ENCODE results near the gene FBXL4.
A peak's percentile ranks its signal among the peaks of the same experiment; 100 is the strongest.

The FBXL4 gene

GRCh38 chr6:98877250-98877649, 70.5 kb downstream of the FBXL4 start:
- DNase-seq = no peak

- DNase-seq = no peak
These were observed 72.4 kb downstream of the FBXL4 start for GRCh38 chr6:98875375-98875774.

- no peak for DNase-seq
These were observed 75.9 kb downstream of the FBXL4 start for GRCh38 chr6:98871821-98872220.

GRCh38 chr6:98871057-98871456, 76.7 kb downstream of the FBXL4 start:
- DNase-seq = no peak

GRCh38 chr6:98864497-98864896, 83.2 kb downstream of the FBXL4 start:
- DNase-seq = no peak

GRCh38 chr6:98848539-98849242, 99.1 kb downstream of the FBXL4 start:
- DNase-seq = no peak

- DNase-seq = no peak
These were observed 99.8 kb downstream of the FBXL4 start for GRCh38 chr6:98847779-98848538.

- DNase-seq = no peak
These were observed 100.3 kb downstream of the FBXL4 start for GRCh38 chr6:98847416-98847778.

GRCh38 chr6:98846021-98846380, 101.7 kb downstream of the FBXL4 start:
- DNase-seq = no peak

GRCh38 chr6:98845211-98846020, 102.3 kb downstream of the FBXL4 start:
- peak; percentile 73 for DNase-seq

- DNase-seq = no peak
These were observed 103.2 kb downstream of the FBXL4 start for GRCh38 chr6:98844244-98845210.

- no peak for DNase-seq
These were observed 104.2 kb downstream of the FBXL4 start for GRCh38 chr6:98843271-98844243.

- DNase-seq = no peak
These were observed 105.2 kb downstream of the FBXL4 start for GRCh38 chr6:98842342-98843180.

GRCh38 chr6:98841621-98842341, 106.0 kb downstream of the FBXL4 start:
- no peak for DNase-seq

GRCh38 chr6:98840996-98841513, 106.7 kb downstream of the FBXL4 start:
- DNase-seq = no peak

GRCh38 chr6:98840385-98840784, 107.4 kb downstream of the FBXL4 start:
- DNase-seq = no peak

GRCh38 chr6:98839781-98840361, 107.9 kb downstream of the FBXL4 start:
- no peak for DNase-seq

GRCh38 chr6:98838975-98839374, 108.8 kb downstream of the FBXL4 start:
- DNase-seq = no peak

GRCh38 chr6:98838032-98838431, 109.7 kb downstream of the FBXL4 start:
- no peak for DNase-seq
